Measurements from ENCODE around the gene DHPS. TPM values are rescaled to one million over a fixed set of nuclear protein-coding genes. Genes with fewer than 3 reads are reported as not detected.
A peak's percentile ranks its signal among the peaks of the same experiment; 100 is the strongest.
"Not testable (repeated sequence)": the region's sequence is repeated elsewhere in the genome, so short reads cannot be mapped to it uniquely, and the experiment has no call there.

DHPS gene
- total RNA-seq, 4 donors from 2014 or later = 117 to 139 (median 128) TPM

- Histone ChIP-seq H3K4me1 (peaks cover 4 to 25% (median 15%) of the 10 kb centered on the region in 4 donors), H3K36me3 (peaks cover 0 to 16% (median 5%) of the 10 kb centered on the region in 4 donors), H3K27me3 (no peaks in the 10 kb centered on the region), H3K9me3 (no peaks in the 10 kb centered on the region), H3K27ac (no peak overlapping the region), H3K4me3 (no peak overlapping the region)
- no peak for DNase-seq
- WGBS, 2 donors (ENCODE audit: low coverage in 1 of 2) = 80 to 95% methylated on average over 1 to 2 of the region's 2 CpGs
- in situ Hi-C loops (cut with MboI; ENCODE audit: low pct_ligation_motif_present in 1 of 4, low pct_unique_long_range_greater_than_20kb in 1 of 4, low sequenced_read_pairs in 3 of 4) (no loop called here), intact Hi-C loops (cut with DNase I; ENCODE audit: low total_unique reads) (no loop called here)
- TF ChIP-seq CTCF (IDR thresholded peaks at IDR 0.05) (no peak), EP300 (IDR thresholded peaks at IDR 0.05; ENCODE audit: low read depth) (no peak), POLR2AphosphoS5 (IDR thresholded peaks at IDR 0.05) (no peak), POLR2A (IDR thresholded peaks at IDR 0.05) (no peak)
Observed at GRCh38 chr19:12726988-12727316, 45.3 kb upstream of the DHPS start.

GRCh38 chr19:12725612-12726011 is 43.9 kb upstream of the DHPS start:
- H3K27me3 ChIP-seq; H3K4me3 ChIP-seq; in situ Hi-C loops (cut with MboI; ENCODE audit: low pct_ligation_motif_present in 1 of 4, low pct_unique_long_range_greater_than_20kb in 1 of 4, low sequenced_read_pairs in 3 of 4); H3K27ac ChIP-seq; H3K9me3 ChIP-seq; DNase-seq; intact Hi-C loops (cut with DNase I; ENCODE audit: low total_unique reads): not testable (repeated sequence)
- 93 to 94% methylated on average over 3 to 10 of the region's 10 CpGs for WGBS, 2 donors (ENCODE audit: low coverage in 1 of 2)
- peaks cover 7 to 29% (median 24%) of the 10 kb centered on the region in 4 donors for H3K4me1 ChIP-seq
- H3K36me3 ChIP-seq = peaks cover 0 to 16% (median 4%) of the 10 kb centered on the region in 4 donors

GRCh38 chr19:12723641-12724426 is 42.2 kb upstream of the DHPS start, which contains the start of gene TNPO2:
TSS of gene TNPO2 (minus strand) at chr19:12723932. CDS start at chr19:12720977, 2,955 bp downstream.
- Histone ChIP-seq H3K27ac (peak within 1 kb of the TSS; percentile 92 to 98 (median 96)), H3K9me3 (no peaks in the 10 kb centered on the region), H3K36me3 (peaks cover 0 to 5% (median 0%) of the 10 kb centered on the region in 4 donors), H3K4me1 (peaks cover 14 to 46% (median 29%) of the 10 kb centered on the region in 4 donors), H3K27me3 (no peaks in the 10 kb centered on the region), H3K4me3 (peak within 1 kb of the TSS; percentile 29 to 99 (median 90))
- 4 to 13% methylated on average over 6 to 28 of the region's 28 CpGs for WGBS, 2 donors (ENCODE audit: low coverage in 1 of 2)
- intact Hi-C loops (cut with DNase I; ENCODE audit: low total_unique reads) (no loop called here), in situ Hi-C loops (cut with MboI; ENCODE audit: low pct_ligation_motif_present in 1 of 4, low pct_unique_long_range_greater_than_20kb in 1 of 4, low sequenced_read_pairs in 3 of 4) (no loop called here)
- TF ChIP-seq CTCF (IDR thresholded peaks at IDR 0.05) (no peak), POLR2AphosphoS5 (IDR thresholded peaks at IDR 0.05) (no peak), EP300 (IDR thresholded peaks at IDR 0.05; ENCODE audit: low read depth) (no peak), POLR2A (IDR thresholded peaks at IDR 0.05) (no peak)
- DNase-seq = peak; percentile 69

- no peaks in the 10 kb centered on the region for H3K9me3 ChIP-seq
- peaks cover 14 to 46% (median 29%) of the 10 kb centered on the region in 4 donors for H3K4me1 ChIP-seq
- intact Hi-C loops (cut with DNase I; ENCODE audit: low total_unique reads) = no loop called here
- no peaks in the 10 kb centered on the region for H3K27me3 ChIP-seq
- peak overlapping the region; percentile 29 to 99 (median 90) for H3K4me3 ChIP-seq
- H3K36me3 ChIP-seq = peaks cover 0 to 3% (median 0%) of the 10 kb centered on the region in 4 donors
- DNase-seq = no peak
- TF ChIP-seq POLR2A (IDR thresholded peaks at IDR 0.05) (no peak), POLR2AphosphoS5 (IDR thresholded peaks at IDR 0.05) (no peak), EP300 (IDR thresholded peaks at IDR 0.05; ENCODE audit: low read depth) (no peak), CTCF (IDR thresholded peaks at IDR 0.05) (no peak)
- peak overlapping the region; percentile 92 to 98 (median 96) for H3K27ac ChIP-seq
- in situ Hi-C loops (cut with MboI; ENCODE audit: low pct_ligation_motif_present in 1 of 4, low pct_unique_long_range_greater_than_20kb in 1 of 4, low sequenced_read_pairs in 3 of 4) = no loop called here
- WGBS, 2 donors (ENCODE audit: low coverage in 1 of 2) = 1% methylated on average over 7 of the region's 7 CpGs; no CpG with 5 or more reads in 1 of the 2 donors
Observed at GRCh38 chr19:12723381-12723640, 41.6 kb upstream of the DHPS start.

All from transverse colon (tissue), 4 donors.